HG03103 (cell line): ENCODE results near the gene ZNF23.

Source experiments
- ATAC-seq: cut with Tn5 transposase; IDR thresholded peaks from one replicate; pipeline ENCODE4 v1.9.1; 2021; ENCODE audit warnings: low read depth; ENCODE audit not compliant: unreplicated experiment

The ZNF23 gene

DNA sequence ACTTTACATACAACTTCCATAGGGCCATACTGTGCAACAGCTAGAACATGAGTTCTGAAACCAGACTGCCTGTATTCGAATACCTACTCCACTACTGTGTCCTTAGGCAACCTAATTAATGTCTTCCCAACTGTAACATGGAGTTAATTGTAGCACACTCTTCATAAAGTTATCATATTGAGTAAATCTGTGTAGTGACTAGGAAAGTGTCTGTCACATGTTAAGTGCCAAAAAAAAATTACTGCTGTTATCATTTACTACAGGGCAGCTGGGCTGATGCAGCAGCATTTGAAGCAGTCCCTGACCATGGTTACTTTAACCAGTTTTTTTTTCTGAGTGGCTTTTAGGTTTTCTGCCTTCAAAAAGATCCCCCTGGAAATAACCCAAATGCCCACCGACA, 10.9 kb upstream of the ZNF23 start:
- ATAC-seq = no peak

DNA sequence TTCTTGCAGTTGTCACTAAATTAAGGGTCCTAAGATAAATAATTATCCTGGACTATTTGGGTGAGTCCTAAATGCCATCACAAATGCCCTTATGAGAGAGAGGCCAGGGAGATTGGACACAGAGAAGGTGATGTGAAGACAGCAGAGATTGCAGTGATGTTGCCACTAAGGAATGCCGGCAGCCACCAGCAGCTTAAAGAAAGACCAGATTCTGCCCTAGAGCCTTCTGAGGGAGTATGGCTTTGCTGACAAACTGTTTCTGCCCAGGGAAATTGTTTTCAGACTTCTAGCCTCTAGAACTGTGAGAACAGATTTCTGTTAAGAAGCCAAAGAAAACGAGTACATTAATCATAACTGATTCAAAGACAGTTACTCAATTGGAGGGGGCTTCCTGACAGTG, 10.0 kb upstream of the ZNF23 start:
- no peak for ATAC-seq

DNA sequence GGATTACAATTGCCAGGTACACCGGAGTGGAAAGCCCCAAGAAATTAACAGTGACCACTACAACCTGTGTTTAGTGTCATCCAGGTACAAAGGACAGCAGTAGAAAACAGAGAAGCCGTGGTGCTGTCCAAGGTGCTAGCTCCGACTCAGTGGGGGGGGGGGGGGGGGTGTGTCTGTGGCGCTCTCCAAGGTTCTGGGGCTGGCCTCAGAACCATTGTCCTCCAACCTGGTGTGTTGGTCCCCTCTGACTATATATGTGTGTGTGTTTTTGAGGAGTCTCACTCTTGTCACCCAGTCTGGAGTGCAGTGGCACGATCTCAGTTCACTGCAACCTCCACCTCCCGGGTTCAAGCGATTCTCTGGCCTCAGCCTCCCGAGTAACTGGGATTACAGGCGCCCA, 5.8 kb upstream of the ZNF23 start:
- no peak for ATAC-seq

DNA sequence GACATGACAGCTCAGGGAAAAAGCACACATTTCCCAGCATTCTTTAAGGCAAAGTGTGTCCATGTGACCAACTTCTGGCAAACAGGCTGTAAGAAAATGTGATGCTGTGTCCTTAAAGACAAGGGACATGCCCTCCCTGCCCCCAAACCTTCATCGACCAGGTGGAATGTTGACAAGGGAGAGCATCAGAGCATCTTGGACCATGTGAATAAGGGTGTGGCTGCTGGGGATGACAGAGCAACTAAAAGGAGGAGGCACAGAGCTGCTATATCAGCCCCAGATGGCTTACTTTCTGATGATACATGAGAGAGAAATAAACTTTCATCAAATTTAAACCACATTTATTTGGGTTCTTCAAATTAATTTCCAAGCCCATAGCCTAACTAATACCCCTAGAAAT, 2.2 kb upstream of the ZNF23 start:
- ATAC-seq = no peak

DNA sequence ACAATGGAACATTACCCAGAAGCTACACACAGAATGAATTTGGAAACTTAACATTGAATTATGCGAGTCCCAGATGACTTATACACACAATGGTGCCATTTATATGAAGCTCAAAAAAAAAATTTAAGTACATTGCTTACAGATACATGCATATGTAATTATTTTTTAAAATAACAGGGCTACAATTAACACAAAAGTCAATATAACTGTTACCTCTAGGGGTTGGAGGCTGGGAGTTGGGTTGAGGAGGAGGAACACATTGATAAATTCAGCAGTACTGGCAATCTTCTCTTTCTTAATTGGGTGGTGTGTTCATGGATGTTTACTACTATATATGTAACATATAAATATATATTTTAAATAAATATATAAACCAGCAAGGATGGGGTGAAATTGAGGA, 1.1 kb downstream of the ZNF23 start:
- no peak for ATAC-seq

DNA sequence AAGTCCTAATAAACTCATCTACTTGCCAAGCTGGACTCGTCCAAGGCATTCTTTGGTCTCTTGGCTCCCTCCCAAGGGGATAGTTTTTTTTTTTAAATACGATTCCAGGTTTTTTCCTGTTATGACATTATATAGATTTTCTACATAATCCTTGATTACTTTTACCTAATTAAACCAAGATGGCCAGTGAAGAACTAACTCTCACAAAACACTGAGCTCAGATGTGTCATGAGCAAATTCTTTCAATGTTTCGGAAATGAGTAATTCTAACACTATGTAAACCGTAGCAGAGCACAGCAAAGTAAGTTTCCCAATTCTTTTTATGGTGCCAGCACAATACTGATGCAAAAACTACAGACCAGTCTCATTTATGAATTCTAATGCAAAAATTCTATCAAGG, 1.8 kb downstream of the ZNF23 start:
- ATAC-seq = no peak

DNA sequence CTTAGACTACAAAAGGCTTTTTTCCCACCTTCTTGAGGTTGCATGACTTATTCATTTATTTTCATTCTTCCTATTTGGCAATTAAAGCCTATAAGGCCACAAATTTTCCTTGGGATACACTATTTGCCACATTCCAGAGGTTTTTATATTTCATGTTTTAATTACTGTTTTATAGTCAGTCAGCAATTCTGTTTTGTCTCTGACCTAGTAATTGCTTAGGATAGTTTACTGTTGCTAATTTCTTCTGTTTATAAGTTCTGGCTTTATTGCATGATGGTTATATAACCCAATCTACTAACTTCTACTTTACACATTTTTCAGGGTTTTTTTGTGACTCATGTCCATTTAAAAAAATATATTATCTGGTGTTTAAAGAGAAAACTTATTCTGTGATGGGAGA, 2.5 kb downstream of the ZNF23 start:
- ATAC-seq = no peak

DNA sequence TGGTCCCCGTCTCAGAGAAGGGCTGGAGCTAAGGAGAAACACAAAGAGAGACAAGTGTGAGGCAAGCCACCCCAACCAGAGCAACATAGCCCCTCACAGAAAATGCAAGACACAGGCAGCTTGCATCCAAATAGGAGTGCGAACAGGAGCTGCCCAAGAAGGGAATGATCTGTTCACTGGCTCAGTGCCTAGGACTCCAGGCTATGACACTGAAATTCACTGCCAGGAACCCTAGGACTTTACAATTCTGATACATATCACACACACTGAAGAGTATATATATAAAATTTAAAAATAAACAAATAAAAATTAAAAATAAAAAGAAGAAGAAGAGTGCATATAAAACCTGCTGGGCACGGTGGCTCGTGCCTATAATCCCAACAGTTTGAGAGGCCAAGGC, 5.2 kb downstream of the ZNF23 start:
- ATAC-seq = no peak

DNA sequence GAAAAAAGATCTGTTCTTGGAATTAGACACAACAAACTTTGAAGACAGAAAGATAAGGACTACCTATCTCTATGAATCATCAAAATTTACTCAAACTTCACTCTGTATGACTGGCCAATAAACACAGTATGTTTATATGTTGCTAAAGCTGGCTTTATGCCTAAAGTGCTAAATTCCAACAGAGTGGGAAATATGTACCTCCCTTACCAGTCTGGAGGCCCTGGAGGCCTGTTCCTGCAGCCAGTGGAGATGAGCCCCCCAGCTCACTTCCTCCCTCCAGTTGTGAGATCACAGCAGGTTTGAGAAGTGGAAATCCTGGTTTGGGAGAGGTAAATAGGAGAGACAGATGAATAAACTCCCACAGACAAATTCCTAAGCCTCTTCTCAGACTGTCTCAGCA, 9.0 kb downstream of the ZNF23 start:
- ATAC-seq = no peak

DNA sequence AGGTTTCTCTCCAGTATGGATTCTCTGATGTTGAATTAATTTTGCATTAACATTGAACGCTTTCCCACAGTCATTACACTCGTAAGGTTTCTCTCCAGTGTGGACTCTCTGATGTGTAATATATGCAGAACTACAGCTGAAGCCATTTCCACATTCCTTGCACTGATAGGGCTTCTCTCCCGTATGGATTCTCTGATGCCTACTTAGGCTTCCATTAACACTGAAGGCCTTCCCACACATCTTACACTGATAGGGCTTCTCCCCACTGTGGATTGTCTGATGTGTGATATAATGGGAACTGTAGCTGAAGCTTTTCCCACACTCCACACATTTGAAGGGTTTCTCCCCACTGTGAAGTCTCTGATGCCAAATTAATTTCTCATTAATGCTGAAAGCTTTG, 13.0 kb downstream of the ZNF23 start:
- no peak for ATAC-seq

DNA sequence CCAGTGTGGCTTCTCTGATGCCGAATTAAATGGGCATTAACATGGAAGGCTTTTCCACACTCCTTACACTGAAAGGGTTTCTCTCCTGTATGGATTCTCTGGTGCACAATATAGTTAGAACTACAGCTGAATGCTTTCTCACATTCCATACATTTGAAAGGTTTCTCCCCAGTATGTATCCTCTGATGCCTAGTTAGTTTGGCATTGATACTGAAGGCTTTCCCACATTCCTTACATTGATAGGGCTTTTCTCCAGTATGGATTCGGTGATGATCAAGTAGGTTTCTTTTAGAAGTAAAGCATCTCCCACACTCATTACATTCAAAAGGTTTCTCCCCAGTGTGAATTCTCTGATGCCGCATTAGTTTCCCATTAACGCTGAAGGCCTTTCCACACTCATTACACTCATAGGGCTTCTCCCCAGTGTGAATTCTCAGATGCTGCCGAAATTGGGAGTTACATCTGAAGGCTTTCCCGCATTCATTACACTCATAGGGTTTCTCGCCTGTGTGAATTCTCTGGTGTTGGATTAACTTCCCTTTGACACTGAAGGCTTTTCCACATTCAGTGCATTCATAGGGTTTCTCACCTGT, 13.7 kb downstream of the ZNF23 start:
- ATAC-seq = no peak

DNA sequence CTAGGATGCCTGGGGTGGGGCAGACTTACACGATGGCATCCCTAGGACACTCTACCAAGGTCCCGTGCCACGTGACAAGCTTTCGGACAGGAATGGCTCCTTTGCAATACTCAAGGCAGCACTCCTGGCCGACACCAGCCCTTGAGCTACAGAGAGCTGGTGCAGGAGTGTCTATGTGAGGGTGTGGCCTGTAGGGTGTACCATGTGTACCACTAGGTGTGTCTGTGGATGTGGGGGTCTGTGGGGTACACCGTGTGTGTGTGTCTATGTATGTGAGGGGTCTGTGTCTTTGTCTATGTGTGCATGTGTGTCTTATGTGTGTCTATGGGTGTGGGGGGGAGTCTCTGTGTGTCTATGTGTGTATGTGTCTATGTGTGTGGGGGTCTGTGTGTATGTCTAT, 18.3 kb downstream of the ZNF23 start:
- no peak for ATAC-seq

DNA sequence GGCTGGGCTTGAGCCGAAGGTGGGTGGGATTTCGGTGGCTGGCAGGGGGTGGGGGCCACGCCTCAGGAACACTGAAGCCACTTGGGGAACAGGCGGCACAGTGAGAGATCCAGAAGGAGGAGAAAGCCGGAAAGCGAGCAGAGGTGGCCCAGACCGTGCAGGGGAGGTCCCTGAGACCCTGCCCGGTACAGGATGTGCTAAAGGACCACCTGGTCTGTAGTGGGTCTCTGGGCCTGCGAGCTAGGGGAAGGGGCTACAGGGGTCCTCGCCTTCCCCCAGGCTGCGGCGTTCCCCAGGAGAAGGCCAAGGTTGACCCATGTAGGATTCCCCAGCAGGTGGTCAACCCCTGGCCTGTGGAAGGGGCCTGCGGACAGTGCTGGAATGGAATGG, 20.0 kb downstream of the ZNF23 start, which contains the start of gene TLE7:
TLE7 (minus strand) TSS at position 4 of the 390 bp plus-strand sequence. CDS start 8,730 bp downstream, outside the sequence.
- ATAC-seq = no peak

DNA sequence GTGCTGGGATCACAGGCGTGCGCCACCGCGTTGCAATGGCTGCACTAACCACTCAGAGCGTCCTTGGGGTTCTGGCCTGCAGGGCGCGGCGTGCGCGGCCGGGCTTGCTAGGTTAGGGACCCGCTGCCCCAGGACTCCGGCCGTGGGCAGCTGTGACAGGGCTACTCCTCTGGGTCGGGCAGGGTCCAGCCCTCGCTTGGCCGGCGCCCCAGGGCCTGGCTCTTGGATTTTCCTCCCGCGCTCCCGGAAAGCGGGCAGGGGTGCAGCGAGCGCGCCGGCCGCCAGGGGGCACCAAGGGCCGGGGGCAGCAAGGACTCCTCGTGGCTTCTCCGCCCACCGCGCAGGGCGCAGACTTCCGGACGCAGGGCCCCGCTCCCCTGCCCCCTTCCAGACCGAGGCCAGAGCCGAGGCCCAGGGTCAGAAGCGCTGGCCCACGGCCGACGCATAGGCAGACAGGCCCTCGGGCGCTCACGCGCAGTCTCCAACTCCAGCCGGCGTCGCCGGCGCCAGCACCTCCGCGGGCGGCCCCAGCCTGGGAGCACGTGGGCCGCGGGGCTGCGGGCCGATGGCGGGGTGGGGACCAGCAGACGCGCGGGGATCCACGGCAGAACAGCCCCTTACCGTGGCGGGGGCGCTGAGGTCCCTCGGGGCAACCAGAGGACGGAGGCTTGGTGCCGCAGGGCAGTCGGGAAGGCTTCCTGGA, 20.5 kb downstream of the ZNF23 start:
- ATAC-seq = no peak

DNA sequence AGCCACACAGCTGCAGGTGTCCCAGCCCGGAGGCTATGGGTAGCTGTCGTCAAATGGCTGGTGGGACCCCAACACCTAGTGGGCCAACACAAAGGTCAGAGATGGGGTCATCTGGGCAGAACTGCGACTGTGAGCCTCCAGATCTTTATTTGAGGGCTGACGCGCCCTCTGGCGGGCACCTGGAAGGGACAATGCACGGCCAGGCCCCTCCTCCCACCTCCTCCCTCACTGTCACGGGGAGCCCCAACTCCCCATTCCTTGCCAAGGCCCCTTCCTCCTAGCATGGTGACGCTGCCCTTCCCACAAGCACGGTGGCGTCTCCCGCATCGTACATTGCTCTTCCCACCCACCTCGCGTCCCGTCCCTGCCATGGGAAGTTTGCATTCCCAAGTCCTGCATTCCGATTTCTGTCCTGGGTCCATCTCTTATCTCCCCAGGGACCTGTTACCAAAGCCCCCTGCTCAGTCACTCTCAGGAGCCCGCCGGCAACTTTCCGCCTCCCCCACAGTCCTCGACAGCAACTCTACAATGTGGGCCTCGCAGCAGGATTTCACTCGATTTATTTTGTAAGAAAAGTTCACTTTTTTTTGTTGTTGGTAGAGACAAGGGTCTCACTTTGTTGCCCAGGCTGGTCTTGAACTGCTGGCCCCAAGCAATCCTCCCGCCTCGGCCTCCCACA, 21.2 kb downstream of the ZNF23 start:
- ATAC-seq = no peak

DNA sequence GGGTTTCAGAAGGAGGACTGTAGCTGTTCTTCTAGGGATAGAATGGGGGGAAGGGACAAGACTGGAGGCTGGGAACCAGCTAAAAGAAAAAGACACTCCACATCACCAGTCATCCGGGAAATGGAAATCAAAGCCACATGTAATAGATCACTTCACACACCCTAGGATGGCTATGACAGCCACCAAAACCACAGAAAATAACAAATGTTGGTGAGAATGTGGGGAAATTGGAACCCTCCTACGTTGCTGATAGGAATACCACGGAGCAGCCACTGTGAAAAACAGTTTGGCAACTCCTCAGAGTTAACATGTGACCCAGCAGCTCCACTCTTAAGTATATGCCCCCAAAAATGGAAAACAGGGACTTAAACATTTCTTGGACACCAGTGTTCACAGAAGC, 22.5 kb downstream of the ZNF23 start:
- ATAC-seq = no peak

DNA sequence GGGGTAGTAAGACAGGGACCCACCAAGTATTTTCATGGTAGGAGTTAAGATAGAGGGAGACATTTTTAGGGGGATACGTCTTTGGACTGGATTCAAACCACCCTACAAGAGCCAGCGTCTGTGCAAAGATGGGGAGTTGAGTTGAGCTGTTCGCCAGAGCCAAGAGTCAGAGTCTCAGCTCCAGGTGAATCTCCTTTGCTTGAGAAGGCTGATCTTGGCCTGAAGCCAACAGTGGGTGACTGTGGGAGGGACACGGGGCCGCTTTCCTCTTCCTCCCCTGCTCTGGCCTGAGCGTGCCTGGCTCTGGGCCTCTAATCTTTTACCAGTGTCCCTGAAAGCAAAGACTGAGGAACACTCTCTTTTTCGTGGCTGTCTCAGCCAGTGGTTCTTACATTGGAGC, 25.6 kb downstream of the ZNF23 start:
- ATAC-seq = no peak

DNA sequence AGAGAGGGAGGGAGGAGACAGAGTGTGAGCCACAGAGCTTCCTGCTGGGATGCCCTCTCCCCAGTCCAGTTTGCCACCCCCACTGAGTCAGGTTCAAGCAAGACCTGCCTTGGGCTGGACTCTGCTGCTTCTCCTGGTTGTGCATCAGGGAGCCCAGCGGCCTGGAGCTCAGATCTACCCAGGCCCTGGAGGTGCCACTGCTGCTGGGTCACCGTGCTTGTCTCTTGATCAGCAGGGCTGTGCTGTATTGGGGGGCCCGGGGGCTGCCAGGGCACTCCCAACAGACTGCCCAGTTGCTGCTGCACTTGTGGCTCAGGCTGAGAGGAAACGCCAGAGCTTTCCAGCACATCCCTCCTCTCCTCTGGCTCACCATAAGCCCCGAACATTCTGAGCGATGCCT, 29.1 kb downstream of the ZNF23 start:
- ATAC-seq = no peak

DNA sequence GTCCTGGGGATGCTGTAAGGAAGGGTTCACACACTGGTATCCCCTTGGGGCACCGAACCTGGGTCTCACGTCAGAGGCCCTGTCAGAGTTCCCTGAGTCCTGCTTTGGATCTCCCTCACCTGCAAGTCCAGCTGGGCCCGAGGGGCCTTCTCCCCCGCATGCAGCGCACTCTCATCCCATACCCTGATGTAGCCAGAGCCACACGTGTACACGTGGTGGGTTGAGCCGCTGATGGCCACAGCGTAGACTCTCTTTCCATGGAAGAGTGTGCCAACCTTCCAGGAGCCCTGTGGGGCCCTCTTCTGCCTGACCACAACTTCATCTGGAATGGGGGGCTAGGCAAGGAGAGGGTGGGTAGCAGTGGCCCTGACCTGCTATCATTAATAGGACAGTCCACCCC, 30.1 kb downstream of the ZNF23 start:
- ATAC-seq = no peak

DNA sequence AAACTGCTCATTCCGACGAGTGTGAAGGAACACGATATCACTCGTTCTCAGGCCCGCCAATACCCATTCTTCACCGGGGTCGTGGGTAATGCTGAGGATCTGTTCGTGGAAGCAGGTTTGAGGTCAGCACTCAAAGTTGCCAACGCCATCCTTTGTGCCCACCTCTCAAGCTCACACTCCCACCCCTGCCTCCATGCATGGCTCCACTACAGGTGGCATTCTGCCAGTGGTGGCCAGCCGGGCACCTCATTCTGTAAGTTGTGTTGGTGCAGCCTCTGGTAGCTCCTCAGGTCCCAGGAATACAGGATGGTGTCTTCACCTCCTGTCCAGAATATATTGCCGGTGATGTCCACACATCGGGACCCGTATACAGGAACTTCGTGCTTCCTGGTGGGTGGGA, 30.9 kb downstream of the ZNF23 start:
- ATAC-seq = no peak

DNA sequence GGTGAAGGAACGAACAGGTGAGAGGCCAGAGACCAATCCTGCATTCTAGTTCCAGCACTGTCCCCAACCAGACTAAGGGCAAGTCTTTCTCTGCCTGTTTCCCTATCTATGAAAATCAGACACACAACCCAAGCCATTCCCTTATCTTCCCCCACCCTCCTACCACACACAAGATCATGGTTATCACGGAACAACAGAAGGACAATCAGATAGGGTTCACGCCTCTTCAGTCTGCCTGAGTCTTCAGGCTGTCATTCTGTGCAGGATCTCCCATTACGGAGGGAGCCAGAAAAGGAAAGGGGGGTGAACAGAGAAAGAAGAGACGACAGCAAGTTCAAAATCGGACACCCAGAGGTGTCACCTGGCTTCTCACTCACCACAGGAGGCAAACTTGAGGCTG, 31.3 kb downstream of the ZNF23 start:
- ATAC-seq = no peak

DNA sequence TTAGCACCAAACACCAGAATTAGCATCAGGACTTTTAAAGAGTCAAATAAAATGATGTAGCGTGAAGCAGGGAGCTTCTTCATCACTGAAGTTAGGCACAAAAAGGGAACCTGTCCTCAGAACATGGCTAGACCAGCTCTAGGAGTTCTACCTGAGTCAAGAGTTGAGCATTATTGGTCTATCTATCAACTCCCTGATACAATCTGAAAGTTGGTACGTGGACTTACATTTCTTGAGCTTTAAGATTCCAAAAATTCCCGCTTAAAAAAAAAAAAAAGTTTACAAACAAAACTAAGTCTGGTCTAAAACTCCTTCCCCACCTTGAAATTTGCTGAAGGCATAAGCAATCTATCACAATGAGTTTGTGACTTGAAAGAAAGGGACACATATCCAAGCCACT, 32.5 kb downstream of the ZNF23 start:
- ATAC-seq = no peak
